NCI-H1436 treated with DMSO at 0.1 percent for 48 hours (cell line): ENCODE measurements around the gene SEMA5A.

Experiments used
- DNase-seq: peaks from one replicate; lab custom pipeline; 2025; lab: John Stamatoyannopoulos, UW

The SEMA5A gene

DNA sequence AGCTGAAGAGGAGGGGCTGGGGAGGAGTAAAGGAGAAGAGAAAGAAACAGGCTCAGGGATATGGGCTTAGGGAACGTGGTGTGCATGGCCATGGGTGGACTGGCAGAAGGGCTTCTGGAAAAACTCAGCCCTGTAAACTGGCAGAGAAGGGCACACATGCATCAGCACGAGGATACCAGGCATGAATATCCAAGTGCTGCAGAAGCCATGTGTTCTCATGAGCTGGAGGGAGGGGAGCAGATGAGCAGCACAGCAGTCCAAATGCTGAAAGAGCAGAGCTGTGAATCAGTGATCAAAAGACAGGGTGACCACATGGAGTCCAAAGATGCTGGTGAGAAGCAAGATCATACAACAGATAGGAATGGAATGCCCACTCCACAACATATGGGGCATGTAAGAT lies 72.3 kb downstream of the SEMA5A start:
- no peak for DNase-seq

DNA sequence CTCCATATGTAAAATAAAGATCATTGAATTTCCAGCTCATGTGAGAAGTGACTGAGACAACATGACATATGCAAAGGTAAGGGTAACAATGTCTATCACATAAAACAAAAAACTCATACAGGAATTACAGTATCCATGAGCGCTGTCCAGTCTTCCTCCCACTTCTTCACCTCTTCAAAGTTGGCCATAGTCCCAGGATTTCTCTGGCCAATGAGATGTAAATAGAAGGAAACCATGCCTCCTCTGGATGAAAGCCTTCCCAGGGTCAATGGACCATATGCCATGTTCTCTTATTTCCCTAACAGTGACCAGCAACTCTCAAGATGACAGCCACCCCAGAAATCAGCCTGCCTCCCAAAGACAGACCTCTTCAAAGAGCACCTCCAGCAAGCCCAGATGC lies 75.5 kb downstream of the SEMA5A start:
- no peak for DNase-seq

DNA sequence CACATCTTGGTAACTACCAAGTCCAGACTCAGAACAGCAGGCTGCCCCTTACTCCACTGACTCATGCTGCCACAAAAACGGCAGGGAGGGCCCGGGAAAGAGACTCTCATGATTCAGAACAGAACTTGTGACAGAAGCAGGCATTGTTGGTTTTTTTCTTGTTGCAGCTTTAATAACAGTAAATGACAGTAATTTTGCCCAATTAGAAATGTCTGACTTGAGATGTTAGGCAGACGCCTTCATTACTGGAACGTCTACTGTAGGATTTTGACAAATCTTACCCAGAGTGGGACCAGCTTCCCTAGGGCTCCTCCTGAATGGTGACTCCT lies 77.9 kb downstream of the SEMA5A start:
- no peak for DNase-seq

DNA sequence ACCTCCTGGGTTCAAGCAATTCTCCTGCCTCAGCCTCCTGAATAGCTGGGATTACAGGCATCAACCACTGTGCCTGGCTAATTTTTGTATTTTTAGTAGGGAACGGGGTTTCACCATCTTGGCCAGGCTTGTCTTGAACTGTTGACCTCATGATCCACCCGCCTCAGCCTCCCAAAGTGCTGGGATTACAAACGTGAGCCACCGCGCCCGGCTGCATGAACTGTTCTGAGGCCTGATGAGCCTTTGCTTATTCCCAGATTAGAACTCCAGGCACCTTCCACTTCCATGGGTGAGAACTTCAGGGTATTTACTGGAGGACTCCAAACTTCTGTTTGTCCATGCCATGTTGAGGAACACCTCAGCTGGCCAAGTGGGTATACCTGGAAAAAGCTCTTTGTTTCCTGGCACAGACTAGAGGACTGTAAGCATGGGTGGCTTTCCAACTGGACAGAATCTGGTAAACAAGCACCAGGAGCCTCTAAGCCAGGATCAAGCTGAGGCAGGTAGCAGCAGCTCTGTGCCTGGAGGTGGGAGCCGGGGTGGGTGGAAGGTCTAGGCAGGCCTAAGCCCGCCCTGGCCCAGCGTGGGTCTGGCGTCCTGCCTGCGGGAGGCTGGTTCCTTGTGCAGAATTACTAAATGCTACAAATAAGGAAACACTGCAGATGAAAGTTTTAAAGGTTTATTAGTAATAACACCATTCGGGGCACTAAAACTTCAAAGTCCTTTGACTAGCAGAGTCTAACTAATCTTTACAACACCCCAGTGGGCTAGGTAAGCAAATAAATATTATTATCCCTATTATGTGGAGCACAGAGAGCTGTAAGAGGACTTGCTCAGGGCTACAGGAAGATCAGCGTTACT lies 78.4 kb downstream of the SEMA5A start:
- DNase-seq: no peak

DNA sequence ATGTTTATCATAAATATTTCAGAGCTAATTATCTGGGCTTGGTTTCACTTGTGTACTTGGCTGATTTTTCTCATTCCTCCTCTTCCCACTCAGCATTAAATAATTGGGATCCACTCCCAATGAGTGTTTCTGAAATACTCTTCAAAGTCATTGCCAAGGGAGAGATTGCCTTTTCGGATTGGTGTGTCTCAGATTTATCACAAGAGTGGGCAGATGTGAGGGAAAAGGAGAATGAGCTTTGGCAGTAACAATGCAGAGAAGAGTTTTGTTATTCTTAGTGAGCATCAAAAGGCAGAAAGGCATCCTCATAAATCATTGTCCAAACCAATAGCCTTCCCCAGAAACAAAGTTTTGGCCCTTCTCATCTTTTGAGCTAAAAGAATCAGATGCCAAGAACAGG lies 79.2 kb downstream of the SEMA5A start:
- no peak for DNase-seq

GRCh38 chr5:9464478-9464877 lies 81.4 kb downstream of the SEMA5A start:
- DNase-seq: no peak

- DNase-seq: no peak
These were observed 83.8 kb downstream of the SEMA5A start for GRCh38 chr5:9462109-9462508.

DNA sequence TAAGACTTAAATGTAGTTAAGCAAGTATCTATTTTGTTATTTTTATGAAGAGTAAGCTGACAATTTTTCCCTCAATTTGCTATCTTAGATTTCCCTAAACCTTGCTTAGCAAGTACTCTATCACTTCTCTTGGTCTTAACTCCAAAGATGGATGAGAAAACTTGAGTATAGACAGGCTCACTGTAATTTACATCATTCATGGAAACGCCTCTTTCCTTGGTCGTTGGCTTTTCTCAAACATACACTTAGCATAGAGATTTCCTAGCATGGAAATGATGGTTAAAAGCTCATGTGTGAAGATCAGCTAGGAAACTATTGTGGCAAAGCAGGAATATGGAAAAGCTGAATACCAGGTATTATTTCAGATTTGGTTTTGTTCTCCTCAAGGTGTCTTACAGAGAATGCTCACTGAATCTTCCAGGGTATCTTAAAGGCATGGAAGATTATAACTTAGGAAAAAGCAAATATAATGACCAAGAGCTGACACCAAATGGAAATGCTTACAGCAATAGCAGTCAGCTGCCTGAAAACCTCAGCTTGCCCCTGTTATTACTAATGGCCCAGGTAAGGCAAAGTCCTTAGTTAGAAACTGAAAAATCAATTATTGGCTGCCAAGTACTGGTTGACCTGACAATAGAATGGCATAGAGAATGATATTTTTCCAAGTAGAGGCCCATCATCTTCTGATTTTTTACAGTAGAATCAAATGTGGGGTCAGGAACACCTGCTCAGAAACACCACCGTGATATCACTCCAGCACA lies 84.8 kb downstream of the SEMA5A start:
- no peak for DNase-seq

DNA sequence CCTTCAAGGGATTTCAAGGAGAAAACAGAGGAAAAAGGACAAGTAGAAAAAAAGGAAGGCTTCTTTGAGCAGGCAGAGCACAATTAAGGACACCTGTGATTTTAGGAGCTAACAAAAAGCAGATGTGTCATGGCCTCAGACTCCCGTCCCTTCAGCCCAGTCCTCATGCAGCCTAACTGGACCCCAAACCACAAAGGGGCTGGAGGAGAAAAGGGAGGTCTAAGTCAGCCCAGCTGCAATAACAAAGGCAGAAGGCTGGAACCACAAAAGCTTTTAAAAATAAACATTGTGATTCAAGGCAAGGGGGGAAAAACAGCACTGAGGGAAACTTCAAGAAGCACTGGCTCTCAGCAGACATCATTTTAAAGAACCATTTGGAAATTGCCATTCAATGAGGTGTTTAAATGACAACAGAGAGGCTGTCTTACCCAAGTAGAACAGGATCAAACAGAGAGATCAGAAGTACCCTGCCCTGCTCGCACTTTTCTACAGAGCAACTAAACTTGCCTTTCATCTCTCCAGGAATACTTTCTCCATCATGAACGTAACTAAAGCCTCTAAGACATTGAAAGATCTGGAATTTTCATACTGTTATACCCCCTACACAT lies 89.3 kb downstream of the SEMA5A start:
- no peak for DNase-seq

- no peak for DNase-seq
These were observed 89.9 kb downstream of the SEMA5A start for GRCh38 chr5:9455826-9456434.

- DNase-seq: no peak
These were observed 91.4 kb downstream of the SEMA5A start for GRCh38 chr5:9454491-9454890.

DNA sequence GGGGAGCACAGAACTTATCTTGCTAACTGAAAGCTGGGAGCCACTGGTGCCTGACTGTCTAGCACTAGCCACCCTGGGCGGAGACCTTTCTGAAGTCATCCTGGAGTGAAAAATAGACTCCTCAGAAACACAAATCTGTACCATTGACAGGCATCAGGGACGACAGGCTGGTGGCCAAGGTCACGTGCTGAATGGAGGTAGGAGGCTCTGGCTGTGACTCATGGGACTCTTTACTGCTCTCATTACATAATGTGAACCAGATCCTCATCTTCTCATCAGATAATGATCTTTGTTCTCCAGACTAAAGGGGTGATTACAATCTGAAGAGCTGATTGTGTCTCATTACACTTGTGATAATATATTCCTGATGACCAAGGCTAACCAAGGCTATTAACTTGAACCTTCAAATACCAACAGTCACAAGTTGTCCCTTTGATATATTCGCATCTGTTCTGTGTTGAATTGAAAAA lies 91.8 kb downstream of the SEMA5A start:
- no peak for DNase-seq

DNA sequence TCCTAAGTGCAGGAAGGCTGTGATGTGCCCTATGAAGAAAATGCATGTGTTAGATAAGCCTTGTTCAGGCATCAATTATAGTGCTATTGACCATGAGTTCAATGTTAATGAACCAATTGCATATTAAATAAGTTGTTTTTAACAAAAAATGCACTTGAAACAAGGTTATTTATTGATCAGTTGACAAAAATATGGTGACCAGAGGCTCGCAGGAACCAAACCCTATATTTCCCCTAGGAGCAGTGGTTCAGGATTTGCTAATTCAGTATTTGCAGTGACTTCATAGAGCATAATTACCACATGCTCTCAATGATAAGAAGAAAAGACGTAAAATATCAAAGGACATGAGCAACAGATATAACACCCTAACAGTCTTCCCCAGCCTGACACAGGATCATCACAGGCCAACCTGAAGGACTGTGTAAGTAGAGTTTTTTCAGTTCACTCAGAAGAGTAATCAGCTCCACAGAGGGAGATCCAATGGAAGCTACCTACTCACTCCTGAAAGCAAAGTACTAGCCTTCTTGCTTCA lies 92.3 kb downstream of the SEMA5A start:
- DNase-seq: no peak

DNA sequence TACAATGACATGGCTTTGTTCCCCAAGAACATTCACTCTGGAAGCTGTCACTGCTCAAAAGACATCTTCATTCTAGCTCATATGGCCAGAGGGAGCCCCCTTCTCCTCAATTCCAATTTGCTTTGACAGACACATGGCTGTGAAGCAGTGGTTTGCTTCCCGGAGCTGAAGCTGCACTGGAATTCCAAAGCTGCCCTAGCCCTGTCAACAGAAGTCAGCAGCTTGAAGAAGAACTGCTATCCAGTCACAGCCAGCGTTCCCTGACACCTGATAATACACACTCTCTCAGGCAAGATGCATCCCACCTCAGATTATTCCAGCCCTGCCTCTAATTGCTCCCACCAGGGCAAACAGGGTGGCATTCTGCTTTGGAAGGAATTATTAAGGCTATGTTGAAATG lies 93.7 kb downstream of the SEMA5A start:
- no peak for DNase-seq

DNA sequence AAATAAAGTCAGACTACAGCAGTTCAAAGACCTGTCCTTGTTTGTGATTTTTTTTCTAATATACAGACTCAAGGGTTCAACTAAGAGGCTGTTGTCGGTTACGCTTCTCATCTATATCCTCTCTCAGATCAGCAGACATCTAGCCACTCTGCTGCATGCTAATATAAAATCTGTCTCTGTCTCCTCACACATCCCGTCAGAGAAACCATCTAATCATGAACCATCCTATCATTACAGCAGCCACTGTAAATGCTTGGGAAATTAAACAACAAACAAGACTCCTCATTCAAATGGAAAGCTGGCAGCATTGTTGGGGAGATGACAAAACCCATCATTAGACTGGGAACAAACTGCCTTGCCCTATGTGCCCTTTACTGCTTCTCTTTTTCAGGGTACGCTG lies 94.8 kb downstream of the SEMA5A start:
- no peak for DNase-seq

- DNase-seq: no peak
These were observed 98.2 kb downstream of the SEMA5A start for GRCh38 chr5:9447691-9448090.

DNA sequence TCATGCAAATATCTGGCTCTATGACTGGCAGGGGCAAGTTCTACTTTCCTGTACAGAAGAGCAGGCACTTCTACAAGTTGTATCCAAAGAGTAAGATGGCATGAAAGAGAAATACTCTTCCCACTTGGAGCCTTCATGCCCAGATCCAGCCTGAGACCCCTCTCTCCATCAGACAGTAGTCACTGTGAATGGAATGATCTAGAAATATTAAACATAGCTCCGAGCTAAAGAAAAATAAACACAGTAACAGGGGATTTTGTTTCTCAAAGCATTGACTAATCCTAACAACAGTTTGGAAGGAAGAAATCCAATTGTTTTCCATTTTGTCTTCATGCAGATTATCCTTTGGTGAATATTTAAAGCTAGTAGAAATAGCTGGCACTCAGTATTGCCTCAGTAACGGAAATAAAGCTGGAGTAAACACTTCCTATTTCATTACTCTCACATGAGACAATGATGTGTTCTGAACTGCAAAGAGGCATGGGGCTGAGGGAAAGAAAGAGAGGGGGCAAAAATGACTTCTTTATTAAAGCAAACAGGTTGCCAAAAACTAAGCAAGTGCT lies 100.0 kb downstream of the SEMA5A start:
- no peak for DNase-seq

DNA sequence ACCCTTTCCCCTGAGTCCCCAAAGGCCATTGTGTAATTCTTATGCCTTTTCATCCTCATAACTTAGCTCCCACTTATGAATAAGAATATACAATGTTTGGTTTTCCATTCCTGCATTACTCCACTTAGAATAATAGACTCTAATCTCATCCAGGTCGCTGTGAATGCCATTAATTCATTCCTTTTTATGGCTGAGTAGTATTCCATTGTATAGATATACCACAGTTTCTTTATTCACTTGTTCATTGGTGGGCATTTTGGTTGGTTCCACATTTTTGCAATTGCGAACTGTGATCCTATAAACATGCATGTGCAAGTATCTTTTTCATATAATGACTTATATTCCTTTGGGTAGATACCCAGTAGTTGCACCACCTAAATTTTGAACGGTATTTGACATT lies 101.5 kb downstream of the SEMA5A start:
- DNase-seq: no peak

- DNase-seq: no peak
These were observed 104.3 kb downstream of the SEMA5A start for GRCh38 chr5:9441610-9442009.

GRCh38 chr5:9440517-9440916 lies 105.4 kb downstream of the SEMA5A start:
- no peak for DNase-seq

DNA sequence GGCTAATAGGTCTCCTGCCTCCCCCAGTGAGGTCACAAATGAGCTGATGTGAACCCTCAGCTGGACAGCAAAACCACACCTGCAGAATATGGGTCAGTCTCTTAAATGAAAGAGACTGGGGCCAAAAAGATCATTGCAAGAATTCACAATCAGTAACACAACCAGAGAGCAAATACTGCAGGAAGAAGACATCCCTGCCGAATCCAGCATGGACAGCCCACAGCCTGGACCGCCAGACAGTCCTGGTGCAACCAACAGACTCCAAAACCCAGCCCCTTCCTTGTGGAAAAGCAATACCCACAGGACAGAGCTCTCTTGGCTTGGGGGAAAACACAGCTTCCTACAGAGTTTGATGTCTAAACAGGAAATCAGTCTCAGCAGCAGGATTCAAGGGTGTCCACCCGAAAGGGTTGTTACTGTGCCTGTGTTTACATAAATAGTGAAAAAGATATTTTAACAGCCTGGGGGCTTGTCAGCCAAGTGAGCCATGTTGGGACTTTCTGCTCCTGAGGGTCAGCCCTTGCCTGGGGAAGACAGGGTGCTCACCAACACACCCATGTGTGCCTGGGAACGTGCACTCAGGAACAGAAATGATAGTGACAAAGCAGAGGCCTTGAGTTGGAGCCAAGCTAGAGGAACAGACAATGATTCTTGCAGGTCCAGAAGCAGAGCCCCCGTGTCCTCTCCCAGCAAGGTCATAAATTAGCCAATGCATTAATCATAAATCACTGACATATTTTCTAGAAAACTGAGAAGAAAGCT lies 106.2 kb downstream of the SEMA5A start:
- DNase-seq: no peak
